Measurements from ENCODE around the gene CTDSP2. TPM values are rescaled to one million over a fixed set of nuclear protein-coding genes. Genes with fewer than 3 reads are reported as not detected.

CTDSP2 gene
- total RNA-seq, 1 experiment from 2014 or later: 117 TPM

- no peak for TF ChIP-seq CTCF (IDR thresholded peaks at IDR 0.05; ENCODE audit: unreplicated experiment)
- intact Hi-C loops (cut with micrococcal nuclease; ENCODE audit: unreplicated experiment): no loop called here
- Mint-ChIP-seq H3K9me3 (ENCODE audit: low read depth, unreplicated experiment) (no peaks in the 10 kb centered on the region), H3K4me1 (ENCODE audit: low read depth, unreplicated experiment) (peaks cover 3% of the 10 kb centered on the region), H3K36me3 (ENCODE audit: insufficient read depth, unreplicated experiment) (peaks cover 42% of the 10 kb centered on the region), H3K27me3 (ENCODE audit: unreplicated experiment) (no peaks in the 10 kb centered on the region), H3K4me3 (ENCODE audit: low read depth, unreplicated experiment) (no peak overlapping the region), H3K27ac (ENCODE audit: unreplicated experiment) (no peak overlapping the region)
- no peak for DNase-seq
- BruUV-seq (replicated peaks): no TSS peak
- CTCF ChIA-PET: no interaction called here
These were observed 20.1 kb downstream of the CTDSP2 start for GRCh38 chr12:57826400-57826799.

GRCh38 chr12:57825451-57825850, 21.1 kb downstream of the CTDSP2 start:
- Mint-ChIP-seq H3K4me3 (ENCODE audit: low read depth, unreplicated experiment) (no peak overlapping the region), H3K4me1 (ENCODE audit: low read depth, unreplicated experiment) (no peaks in the 10 kb centered on the region), H3K27me3 (ENCODE audit: unreplicated experiment) (no peaks in the 10 kb centered on the region), H3K36me3 (ENCODE audit: insufficient read depth, unreplicated experiment) (peaks cover 51% of the 10 kb centered on the region), H3K27ac (ENCODE audit: unreplicated experiment) (no peak overlapping the region), H3K9me3 (ENCODE audit: low read depth, unreplicated experiment) (no peaks in the 10 kb centered on the region)
- BruUV-seq (replicated peaks): no TSS peak
- DNase-seq: no peak
- TF ChIP-seq CTCF (IDR thresholded peaks at IDR 0.05; ENCODE audit: unreplicated experiment): no peak
- CTCF ChIA-PET: interaction anchor here (0.7 kb wide), 2 partner anchors 8 to 71 kb away, joined by 3 read pairs; no protein-coding TSS in a partner anchor
- intact Hi-C loops (cut with micrococcal nuclease; ENCODE audit: unreplicated experiment): no loop called here

DNA sequence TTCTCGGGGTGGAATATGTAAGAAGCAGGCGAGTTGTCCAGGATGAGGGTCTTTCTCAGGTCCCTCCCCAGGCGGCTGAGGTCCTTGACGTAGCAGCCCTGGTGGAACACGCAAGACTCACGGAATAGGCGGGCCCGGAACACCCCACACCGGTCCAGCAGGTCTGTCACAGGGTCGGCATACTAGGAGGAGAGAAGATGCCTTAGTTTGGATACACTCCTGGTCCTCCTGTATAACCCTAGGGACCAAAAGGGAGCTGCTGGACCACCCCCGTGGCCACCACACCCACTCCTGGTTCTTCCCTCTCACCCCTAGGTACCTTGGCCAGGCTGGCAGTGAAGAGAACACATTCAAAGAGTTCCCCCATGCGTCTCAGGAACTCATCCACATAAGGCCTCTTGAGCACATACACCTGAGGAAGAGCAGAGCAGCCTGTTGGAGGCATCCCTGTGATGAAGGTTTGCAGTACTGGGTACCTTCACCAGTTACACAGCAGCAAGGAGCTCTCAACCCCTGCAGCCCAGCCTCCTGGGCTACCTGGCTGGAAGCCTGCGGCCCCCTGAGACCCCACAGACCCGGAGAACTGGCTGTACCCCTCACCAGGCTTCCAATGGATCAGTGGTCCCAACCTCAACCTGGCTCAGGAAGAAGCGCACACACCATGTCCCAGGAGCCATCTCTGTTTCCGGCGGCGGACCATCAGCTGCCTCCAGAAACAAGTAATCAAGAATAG, 22.5 kb downstream of the CTDSP2 start:
- no peak overlapping the region for H3K4me3 Mint-ChIP-seq (ENCODE audit: low read depth, unreplicated experiment)
- H3K36me3 Mint-ChIP-seq (ENCODE audit: insufficient read depth, unreplicated experiment): peaks cover 54% of the 10 kb centered on the region
- no TSS peak for BruUV-seq (replicated peaks)
- CTCF ChIA-PET: no interaction called here
- TF ChIP-seq CTCF (IDR thresholded peaks at IDR 0.05; ENCODE audit: unreplicated experiment): no peak
- H3K4me1 Mint-ChIP-seq (ENCODE audit: low read depth, unreplicated experiment): peaks cover 1% of the 10 kb centered on the region
- DNase-seq: no peak
- no peaks in the 10 kb centered on the region for H3K9me3 Mint-ChIP-seq (ENCODE audit: low read depth, unreplicated experiment)
- H3K27ac Mint-ChIP-seq (ENCODE audit: unreplicated experiment): no peak overlapping the region
- intact Hi-C loops (cut with micrococcal nuclease; ENCODE audit: unreplicated experiment): no loop called here
- no peaks in the 10 kb centered on the region for H3K27me3 Mint-ChIP-seq (ENCODE audit: unreplicated experiment)

GRCh38 chr12:57823131-57823907, 23.2 kb downstream of the CTDSP2 start:
- H3K27me3 Mint-ChIP-seq (ENCODE audit: unreplicated experiment): no peaks in the 10 kb centered on the region
- H3K36me3 Mint-ChIP-seq (ENCODE audit: insufficient read depth, unreplicated experiment): peaks cover 61% of the 10 kb centered on the region
- H3K9me3 Mint-ChIP-seq (ENCODE audit: low read depth, unreplicated experiment): no peaks in the 10 kb centered on the region
- peaks cover 9% of the 10 kb centered on the region for H3K4me1 Mint-ChIP-seq (ENCODE audit: low read depth, unreplicated experiment)
- no peak for DNase-seq
- intact Hi-C loops (cut with micrococcal nuclease; ENCODE audit: unreplicated experiment): no loop called here
- CTCF ChIA-PET: no interaction called here
- no peak overlapping the region for H3K4me3 Mint-ChIP-seq (ENCODE audit: low read depth, unreplicated experiment)
- TSS peak; percentile 7 for BruUV-seq (replicated peaks)
- H3K27ac Mint-ChIP-seq (ENCODE audit: unreplicated experiment): no peak overlapping the region
- no peak for TF ChIP-seq CTCF (IDR thresholded peaks at IDR 0.05; ENCODE audit: unreplicated experiment)

All from Calu3 (cell line).